Retinal pigment epithelial cell (primary cell): Measurements from ENCODE around the gene STIM1.

ENCODE experiments used
- DNase-seq: peaks from one replicate; pipeline ENCODE4 v3.0.0-alpha.2; 2010; ENCODE audit warnings: low read depth
- H3K4me3 ChIP-seq: 2 replicates; pipeline ENCODE4 v1.5.1; 2011; ENCODE audit warnings: mild to moderate bottlenecking, low read length, control low read depth, moderate library complexity
- TF ChIP-seq, protein P1 (sequence below): conservative IDR thresholded peaks from 2 replicates; pipeline ENCODE4 v1.5.1; 2011; ENCODE audit warnings: low read depth, low read length, control low read depth, inconsistent platforms

The STIM1 gene

DNA sequence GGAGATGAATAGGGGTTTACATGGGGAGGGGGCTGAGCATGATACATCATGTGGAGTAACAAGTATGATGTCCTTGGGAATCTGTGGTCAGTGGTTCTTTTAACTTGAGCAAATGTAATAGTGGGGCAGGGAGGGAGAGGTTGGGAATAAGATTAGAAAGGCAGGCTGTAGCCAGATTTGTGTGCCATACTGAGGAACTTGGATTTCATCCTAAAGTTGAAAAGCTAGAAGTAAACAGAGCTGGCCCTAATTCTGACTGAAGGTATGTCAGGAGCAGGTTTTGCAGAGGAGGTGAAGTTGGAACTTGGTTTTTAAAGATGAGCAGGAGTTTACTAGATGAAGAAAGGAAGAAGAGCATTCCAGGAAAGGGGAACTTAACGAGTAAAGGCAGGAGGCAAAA is 130.8 kb downstream of the STIM1 start:
- no peak overlapping the region for H3K4me3 ChIP-seq
- no peak for DNase-seq
- TF ChIP-seq, protein P1, sequence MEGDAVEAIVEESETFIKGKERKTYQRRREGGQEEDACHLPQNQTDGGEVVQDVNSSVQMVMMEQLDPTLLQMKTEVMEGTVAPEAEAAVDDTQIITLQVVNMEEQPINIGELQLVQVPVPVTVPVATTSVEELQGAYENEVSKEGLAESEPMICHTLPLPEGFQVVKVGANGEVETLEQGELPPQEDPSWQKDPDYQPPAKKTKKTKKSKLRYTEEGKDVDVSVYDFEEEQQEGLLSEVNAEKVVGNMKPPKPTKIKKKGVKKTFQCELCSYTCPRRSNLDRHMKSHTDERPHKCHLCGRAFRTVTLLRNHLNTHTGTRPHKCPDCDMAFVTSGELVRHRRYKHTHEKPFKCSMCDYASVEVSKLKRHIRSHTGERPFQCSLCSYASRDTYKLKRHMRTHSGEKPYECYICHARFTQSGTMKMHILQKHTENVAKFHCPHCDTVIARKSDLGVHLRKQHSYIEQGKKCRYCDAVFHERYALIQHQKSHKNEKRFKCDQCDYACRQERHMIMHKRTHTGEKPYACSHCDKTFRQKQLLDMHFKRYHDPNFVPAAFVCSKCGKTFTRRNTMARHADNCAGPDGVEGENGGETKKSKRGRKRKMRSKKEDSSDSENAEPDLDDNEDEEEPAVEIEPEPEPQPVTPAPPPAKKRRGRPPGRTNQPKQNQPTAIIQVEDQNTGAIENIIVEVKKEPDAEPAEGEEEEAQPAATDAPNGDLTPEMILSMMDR: no peak

DNA sequence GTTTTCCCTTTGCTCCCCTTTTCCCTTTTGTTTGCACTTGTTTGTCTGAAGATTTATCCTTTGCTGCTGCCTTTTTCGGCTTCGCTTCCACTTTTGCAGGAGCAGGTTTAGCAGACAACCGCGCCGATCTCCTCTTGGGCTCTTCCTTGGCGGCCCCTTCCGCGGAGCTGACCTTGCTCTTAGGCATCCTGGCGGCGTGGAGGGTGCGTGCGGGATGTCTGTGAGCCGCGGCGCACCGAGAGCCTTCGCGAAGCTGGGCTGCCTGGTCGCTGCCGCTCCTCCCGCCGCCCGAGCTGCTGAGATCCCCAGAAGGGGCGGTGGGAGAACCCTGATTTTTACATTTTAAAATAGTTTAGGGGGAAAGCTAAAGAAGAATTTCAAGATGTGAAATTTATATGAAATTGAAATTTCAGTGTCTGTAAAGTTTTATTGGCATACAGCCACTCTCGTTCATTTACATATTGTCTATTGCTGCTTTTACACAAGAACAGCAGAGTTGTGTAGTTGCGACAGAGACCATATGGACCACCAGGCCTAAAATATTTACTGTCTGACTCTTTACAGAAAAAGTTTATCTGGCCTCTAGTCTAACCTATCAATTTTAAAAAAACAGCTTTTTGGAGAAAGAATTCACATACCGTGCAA is 133.9 kb downstream of the STIM1 start:
- no peak overlapping the region for H3K4me3 ChIP-seq
- DNase-seq: no peak
- TF ChIP-seq, protein P1: no peak

DNA sequence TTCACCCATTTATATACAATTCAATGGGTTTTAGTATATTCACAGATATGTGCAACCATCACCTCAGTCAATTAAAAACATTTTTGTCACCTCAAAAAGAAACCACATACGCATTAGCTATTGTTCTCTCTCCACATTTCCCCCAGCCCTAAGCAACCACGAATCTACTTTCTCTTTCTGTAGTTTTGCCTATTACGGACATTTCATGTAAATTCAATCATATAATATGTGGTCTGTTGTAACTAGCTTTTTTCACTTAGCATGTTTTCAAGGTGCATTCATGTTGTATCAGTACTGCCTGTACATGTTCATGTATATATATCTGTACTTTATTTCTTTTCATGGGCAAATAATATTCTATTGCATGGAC is 134.4 kb downstream of the STIM1 start:
- TF ChIP-seq, protein P1: no peak
- no peak for DNase-seq
- H3K4me3 ChIP-seq: no peak overlapping the region

DNA sequence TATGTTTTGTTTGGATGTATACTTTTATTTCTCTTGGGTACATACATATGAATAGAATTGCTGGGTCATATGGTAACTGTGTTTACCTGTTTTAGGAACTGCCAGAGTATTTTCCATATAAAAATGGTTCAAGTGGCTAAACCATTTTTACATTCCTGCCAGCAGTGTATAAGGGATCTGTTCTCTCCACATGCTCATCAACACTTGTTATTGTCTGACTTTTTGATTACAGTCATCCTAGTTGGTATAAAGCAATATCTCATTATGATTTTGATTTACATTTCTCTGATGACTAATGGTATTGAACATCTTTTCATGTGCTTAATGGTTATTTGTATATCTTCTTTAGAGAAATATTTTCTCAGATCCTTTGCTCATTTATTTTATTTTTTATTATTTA is 134.9 kb downstream of the STIM1 start:
- TF ChIP-seq, protein P1: no peak
- no peak overlapping the region for H3K4me3 ChIP-seq
- DNase-seq: no peak

GRCh38 chr11:3992964-3993363 is 137.5 kb downstream of the STIM1 start:
- no peak for DNase-seq
- no peak overlapping the region for H3K4me3 ChIP-seq
- TF ChIP-seq, protein P1: no peak

DNA sequence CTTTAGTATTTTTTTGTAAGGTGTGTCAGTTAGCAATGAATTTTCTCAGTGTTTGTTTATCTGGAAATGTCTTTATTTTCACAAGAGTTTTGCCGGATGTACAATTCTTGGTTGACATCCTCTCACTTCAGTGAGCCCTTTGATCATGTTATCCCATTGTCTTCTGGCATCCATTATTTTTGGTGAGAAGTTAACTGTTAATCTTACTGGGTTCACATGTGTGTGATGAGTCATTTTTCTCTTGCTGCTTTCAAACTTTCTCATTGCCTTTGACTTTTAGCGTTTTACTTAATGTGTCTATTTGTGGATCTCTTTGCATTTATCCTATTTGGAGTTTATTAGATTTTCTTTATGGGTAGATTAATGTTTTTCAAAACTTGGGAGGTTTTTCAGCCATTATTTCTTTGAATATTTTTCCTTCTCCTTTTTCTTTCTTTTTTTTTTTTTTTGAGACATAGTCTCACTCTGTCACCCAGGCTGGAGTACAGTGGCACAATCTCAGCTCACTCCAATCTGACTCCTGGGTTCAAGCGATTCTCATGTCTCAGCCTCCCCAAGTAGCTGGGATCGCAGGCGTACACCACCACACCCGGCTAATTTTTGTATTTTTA is 138.7 kb downstream of the STIM1 start:
- TF ChIP-seq, protein P1: no peak
- no peak for DNase-seq
- no peak overlapping the region for H3K4me3 ChIP-seq

DNA sequence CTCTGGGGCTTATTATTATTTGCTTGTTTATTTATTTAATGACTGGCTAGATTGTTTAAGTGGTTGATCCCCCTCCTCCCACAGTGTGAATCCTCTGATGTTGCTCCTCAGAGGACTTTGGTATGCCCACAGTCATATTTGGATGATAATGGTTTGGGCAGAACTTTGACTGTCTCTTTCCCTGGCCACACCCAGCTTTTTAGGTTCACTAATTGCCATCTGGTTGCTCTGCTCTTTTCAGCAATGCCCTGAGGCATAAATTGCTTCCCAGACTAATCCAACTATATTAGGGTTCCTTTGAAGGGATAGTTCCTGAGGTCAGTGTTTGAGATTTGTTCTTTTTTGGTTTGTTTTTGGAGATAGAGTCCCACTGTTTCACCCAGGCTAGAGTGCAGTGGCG is 139.8 kb downstream of the STIM1 start:
- H3K4me3 ChIP-seq: no peak overlapping the region
- no peak for DNase-seq
- TF ChIP-seq, protein P1: no peak
